Peyer's patch (tissue), 4 donors: Measurements from ENCODE around the gene CXCL14. TPM values are rescaled to one million over a fixed set of nuclear protein-coding genes. Genes with fewer than 3 reads are reported as not detected.

Experiments used
- DNase-seq, 3 donors: peaks; one replicate each; pipeline ENCODE4 v3.0.0-alpha.2; 2017 to 2019
- H3K27ac ChIP-seq, 4 donors: fragments of 200-600 bp; sonication (generic); one replicate each; pipeline ENCODE4 v1.5.1; 2016 to 2019
- H3K27me3 ChIP-seq, 2 donors: fragments of 200-600 bp; sonication (generic); one replicate each; pipeline ENCODE4 v1.5.1; 2019
- H3K36me3 ChIP-seq, 3 donors: fragments of 200-600 bp; sonication (generic); one replicate each; pipeline ENCODE4 v1.5.1; 2016 to 2019
- H3K4me1 ChIP-seq, 4 donors: fragments of 200-600 bp; sonication (generic); one replicate each; pipeline ENCODE4 v1.5.1; 2016 to 2019
- H3K4me3 ChIP-seq, 4 donors: fragments of 200-600 bp; sonication (generic); 1 replicate in 3 of 4; 2 replicates in 1 of 4; pipeline ENCODE4 v1.5.1; 2016 to 2019; ENCODE audit warnings: mild to moderate bottlenecking in 1 of 4
- H3K9me3 ChIP-seq, 4 donors: fragments of 200-600 bp; sonication (generic); one replicate each; pipeline ENCODE4 v1.5.1; 2016 to 2019; ENCODE audit warnings: mild to moderate bottlenecking in 1 of 4
- POLR2A ChIP-seq, 2 donors: fragments of 450-650 bp; IDR thresholded peaks; one replicate each; pipeline ENCODE4 v1.5.1; 2017; ENCODE audit warnings: antibody characterized with exemption in 2 of 2, mild to moderate bottlenecking in 2 of 2, moderate library complexity in 2 of 2
- total RNA-seq, 4 donors: library from RNA; depleted of rRNA; stranded (reverse); fragments of >200 nt; gene quantifications; one replicate each; pipeline ENCODE4 v1.1.0, GENCODE V29; 2016
- TF ChIP-seq, protein P1 (sequence below), 6 experiments: fragments of 450-650 bp in 4 of 6; fragments of 200-600 bp in 2 of 6; sonication (generic) in 1 of 6; IDR thresholded peaks; one replicate each; pipeline ENCODE4 v1.5.1; 2017 to 2019; ENCODE audit warnings: antibody characterized with exemption in 6 of 6, mild to moderate bottlenecking in 3 of 6, moderate library complexity in 1 of 6

The CXCL14 gene
- total RNA-seq, 4 donors from 2014 or later, result 17.3 to 122 (median 23.4) TPM

DNA sequence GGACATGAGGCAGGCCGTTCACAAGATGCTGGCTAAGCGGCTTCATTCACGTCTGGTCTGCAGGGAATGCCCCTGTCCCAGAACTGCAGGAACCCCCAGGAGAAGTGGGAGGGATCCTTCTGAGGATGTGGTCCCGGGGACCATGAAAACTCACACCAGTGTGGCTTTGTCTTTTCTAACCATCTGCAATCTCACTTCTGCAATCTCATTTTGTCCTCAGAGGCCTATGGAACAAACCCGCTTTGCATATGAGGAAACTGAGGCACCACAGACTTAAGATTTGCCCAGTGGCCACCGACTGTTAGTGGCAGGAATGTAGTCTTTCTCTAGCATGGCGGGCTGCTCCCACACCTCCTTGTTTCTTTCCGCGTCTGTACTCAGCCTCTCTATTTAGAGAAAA is 6.9 kb downstream of the CXCL14 start:
- H3K27me3 ChIP-seq, result no peaks in the 10 kb centered on the region
- H3K27ac ChIP-seq, result no peak overlapping the region
- TF ChIP-seq, protein P1, sequence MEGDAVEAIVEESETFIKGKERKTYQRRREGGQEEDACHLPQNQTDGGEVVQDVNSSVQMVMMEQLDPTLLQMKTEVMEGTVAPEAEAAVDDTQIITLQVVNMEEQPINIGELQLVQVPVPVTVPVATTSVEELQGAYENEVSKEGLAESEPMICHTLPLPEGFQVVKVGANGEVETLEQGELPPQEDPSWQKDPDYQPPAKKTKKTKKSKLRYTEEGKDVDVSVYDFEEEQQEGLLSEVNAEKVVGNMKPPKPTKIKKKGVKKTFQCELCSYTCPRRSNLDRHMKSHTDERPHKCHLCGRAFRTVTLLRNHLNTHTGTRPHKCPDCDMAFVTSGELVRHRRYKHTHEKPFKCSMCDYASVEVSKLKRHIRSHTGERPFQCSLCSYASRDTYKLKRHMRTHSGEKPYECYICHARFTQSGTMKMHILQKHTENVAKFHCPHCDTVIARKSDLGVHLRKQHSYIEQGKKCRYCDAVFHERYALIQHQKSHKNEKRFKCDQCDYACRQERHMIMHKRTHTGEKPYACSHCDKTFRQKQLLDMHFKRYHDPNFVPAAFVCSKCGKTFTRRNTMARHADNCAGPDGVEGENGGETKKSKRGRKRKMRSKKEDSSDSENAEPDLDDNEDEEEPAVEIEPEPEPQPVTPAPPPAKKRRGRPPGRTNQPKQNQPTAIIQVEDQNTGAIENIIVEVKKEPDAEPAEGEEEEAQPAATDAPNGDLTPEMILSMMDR (IDR thresholded peaks at IDR 0.05), result no peak
- TF ChIP-seq POLR2A (IDR thresholded peaks at IDR 0.05), result no peak
- no peaks in the 10 kb centered on the region for H3K36me3 ChIP-seq
- DNase-seq, result no peak
- no peaks in the 10 kb centered on the region for H3K4me1 ChIP-seq
- no peaks in the 10 kb centered on the region for H3K9me3 ChIP-seq
- no peak overlapping the region for H3K4me3 ChIP-seq

DNA sequence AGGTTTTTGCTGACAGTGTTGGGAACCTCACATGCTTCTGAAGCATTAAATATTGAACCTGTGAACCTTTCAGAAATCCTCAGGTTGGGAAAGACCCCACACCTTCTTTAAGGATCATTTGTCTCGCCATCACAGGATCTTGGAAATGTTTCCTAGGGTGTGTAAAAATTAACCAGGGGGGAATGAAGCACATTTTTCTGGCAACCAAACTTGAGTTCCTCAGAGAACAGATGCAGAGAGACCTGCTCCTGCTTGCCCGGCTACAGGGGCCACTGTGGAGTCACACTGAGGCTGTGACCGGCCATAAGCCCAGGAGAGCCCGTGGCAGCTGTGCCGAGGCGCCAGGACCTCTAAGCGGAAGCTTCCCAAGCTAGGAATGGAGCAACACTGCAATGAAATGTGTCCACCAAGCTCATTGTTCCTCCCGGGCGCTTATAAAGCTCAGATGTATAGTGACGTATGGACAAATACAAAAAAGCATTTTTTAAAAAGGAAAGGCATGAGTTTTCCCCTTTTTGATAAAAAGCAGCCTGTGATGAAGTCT is 7.7 kb downstream of the CXCL14 start:
- Histone ChIP-seq H3K27ac (no peak overlapping the region), H3K36me3 (no peaks in the 10 kb centered on the region), H3K27me3 (no peaks in the 10 kb centered on the region), H3K4me3 (no peak overlapping the region), H3K4me1 (no peaks in the 10 kb centered on the region), H3K9me3 (no peaks in the 10 kb centered on the region)
- TF ChIP-seq, protein P1 (IDR thresholded peaks at IDR 0.05), result no peak
- TF ChIP-seq POLR2A (IDR thresholded peaks at IDR 0.05), result no peak
- no peak for DNase-seq

DNA sequence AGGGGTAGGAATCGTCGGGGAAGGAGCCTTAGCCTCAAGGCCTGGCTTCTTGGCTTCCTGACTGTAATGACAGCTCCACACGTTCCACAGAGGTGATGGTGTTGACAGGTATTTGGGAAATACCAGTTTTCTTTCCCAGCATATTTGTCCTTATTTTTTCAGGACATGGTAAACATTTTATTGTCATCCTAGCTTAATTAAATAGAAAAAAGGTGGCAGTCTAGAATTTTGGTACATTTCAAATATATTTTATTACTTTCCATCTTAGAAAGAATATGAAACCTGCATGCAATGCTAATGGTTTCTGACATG is 8.4 kb downstream of the CXCL14 start:
- Histone ChIP-seq H3K9me3 (no peaks in the 10 kb centered on the region), H3K4me3 (no peak overlapping the region), H3K4me1 (no peaks in the 10 kb centered on the region), H3K27ac (no peak overlapping the region), H3K36me3 (no peaks in the 10 kb centered on the region), H3K27me3 (no peaks in the 10 kb centered on the region)
- DNase-seq, result no peak
- TF ChIP-seq POLR2A (IDR thresholded peaks at IDR 0.05), result no peak
- TF ChIP-seq, protein P1 (IDR thresholded peaks at IDR 0.05), result no peak

DNA sequence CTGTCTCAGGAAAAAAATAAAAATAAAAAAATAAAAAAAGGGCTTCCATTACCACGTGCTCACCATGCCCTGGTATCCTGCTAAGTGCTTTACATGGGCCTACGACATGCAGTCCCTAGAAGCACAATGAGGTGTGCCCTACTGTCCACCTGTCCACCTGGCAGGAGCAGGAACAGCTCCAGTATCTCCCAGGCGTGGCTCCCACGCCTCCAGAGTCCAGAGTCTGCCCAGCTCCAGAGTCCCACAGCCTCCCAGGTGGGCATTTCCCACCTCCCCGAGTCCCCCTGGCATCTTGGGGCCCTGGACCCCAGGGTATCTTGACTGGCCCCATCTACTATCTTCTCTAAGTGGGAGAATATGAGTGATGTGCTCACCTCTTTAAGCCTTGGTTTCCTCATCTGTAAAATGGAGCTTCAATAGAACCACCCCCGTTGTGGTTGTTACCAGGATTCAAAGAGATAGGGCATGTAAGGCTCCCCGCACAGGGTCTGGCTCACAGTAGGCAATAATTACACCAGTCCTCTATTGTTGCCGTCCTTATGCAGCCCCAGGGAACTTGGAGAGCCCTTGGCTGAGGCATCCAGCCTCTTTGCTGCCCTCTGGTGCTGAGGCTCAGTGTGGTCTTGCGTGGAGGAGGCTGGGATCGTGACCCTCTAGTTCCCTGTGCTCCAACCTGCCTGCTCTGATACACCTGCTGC is 8.9 kb downstream of the CXCL14 start:
- Histone ChIP-seq H3K27ac (no peak overlapping the region), H3K9me3 (no peaks in the 10 kb centered on the region), H3K4me1 (no peaks in the 10 kb centered on the region), H3K36me3 (no peaks in the 10 kb centered on the region), H3K4me3 (no peak overlapping the region), H3K27me3 (no peaks in the 10 kb centered on the region)
- peak in 1 of 3 donors; percentile 50 for DNase-seq
- no peak for TF ChIP-seq POLR2A (IDR thresholded peaks at IDR 0.05)
- TF ChIP-seq, protein P1 (IDR thresholded peaks at IDR 0.05), result peak in 4 of 6 experiments; percentile 9 to 40 (median 26)

DNA sequence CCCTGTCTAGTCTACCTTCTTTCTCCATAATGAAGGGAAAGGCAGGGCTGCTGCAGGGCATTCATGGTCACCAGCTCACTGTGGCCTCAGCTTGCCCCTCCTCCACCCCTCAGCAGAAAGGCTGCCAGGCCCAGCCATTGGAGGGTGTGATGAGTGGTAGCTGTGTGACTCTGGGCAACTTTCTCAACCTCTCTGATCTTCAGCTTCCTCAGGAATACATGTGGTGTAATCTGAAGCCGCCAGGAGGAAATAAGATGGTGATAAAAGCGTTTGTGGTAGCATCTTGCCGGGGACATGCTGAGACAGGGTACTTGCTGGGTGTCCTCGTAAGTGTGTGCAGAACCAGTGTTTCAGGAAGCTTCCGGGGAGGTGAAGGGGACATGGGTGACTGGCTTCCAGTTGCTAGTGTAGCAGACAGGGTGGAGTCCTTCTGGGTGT is 9.8 kb downstream of the CXCL14 start:
- DNase-seq, result no peak
- Histone ChIP-seq H3K4me3 (no peak overlapping the region), H3K27me3 (no peaks in the 10 kb centered on the region), H3K27ac (no peak overlapping the region), H3K4me1 (no peaks in the 10 kb centered on the region), H3K9me3 (no peaks in the 10 kb centered on the region), H3K36me3 (no peaks in the 10 kb centered on the region)
- TF ChIP-seq POLR2A (IDR thresholded peaks at IDR 0.05), result no peak
- TF ChIP-seq, protein P1 (IDR thresholded peaks at IDR 0.05), result no peak
